ENCODE results near the gene RNF220.
"Not testable (repeated sequence)": the region's sequence is repeated elsewhere in the genome, so short reads cannot be mapped to it uniquely, and the experiment has no call there.

Gene RNF220

DNA sequence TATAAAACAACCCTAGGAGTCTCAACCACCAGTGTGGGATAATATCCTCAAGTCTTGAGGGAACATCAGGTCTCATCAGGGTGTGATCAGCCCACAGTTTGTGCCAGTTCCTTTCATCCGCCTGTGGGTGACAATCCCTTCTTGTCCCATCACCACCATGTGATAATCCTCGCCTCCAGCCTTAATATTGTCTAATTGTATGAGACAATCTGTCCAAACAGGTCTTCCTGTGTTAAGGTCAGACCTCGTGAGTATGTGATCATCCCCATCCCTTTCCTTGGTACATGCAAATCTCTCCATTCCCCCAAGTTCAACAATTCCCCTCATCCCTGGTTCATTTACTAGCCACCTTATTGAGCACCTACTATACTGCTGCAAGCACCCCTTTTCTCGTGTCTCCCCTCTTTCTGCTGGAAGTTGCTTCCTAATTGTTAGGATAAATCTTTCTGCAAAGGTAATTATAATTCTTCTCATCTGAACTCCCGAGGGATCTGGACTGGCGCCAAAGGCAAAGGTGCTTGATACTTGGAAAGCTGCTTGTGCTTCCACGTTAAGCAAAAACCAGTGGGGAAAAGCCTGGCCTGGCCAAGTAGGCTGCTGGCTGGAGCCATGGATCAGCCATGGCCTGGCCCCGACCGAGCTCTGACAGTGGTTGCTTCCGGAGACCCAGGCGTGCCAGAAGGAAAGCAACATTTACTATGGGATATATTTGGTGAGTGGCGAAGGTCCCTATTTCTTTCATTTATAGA is 92.5 kb downstream of the RNF220 start:
- DNase-seq = no peak

DNA sequence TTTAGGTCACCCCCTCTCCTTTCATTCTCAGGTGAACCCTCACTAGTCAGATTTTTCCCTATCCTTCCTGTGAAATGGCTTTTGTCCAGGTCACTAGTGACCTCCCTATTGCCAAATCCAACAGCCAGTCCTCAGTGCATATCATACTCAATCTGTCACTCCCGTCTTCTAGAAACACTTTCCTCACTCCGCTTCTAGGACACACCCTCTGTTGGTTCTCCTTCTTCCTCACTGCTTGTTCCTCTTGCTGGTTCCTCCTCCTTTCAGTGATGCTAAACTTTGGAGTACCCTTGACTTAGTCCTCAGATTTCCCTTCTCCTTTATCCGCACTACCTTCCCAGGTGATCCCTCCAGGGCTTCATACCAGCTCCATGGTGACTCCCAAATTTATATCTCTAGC is 94.3 kb downstream of the RNF220 start:
- DNase-seq = no peak

DNA sequence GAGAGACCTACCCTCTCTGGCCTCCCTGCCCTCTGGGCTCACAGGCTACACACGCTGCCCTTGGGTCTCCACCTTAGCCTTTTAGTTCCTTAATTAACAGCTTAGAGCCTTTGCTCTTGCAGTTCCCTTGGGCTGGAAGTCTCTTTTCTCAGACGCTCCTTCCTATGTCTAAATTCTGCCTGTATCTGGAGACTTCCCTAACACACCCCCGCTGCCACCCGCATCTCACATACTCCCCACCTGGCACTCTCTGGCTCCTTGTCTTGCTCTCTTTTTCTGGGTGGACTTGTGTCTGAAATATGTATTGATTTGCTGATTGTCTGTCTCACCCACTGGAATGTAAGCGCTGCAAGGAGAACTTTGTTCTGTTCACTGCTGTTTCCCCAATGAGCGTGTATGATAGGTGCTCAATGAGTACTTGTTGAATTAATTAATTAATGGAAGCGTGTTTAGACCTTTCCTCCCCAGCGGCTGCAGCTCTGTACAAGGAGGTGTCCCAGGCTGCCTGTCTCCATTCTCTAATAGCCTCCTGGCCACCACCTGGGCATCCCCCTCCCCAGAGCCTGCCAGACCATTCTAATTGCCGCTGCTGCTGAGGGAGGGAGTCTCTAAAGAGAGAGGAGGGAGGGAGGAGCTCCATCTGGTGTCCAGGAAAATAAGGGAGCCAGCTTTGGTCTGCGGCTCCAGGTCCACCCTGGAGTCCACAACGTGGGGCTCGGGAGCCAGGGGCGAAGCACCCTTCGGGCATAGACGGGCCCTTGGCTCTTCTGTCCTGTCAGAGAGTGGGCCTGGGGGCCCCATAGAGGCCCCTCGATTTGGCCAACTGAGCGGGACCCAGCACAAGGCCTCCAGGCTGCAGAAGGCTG is 95.4 kb downstream of the RNF220 start:
- no peak for DNase-seq

DNA sequence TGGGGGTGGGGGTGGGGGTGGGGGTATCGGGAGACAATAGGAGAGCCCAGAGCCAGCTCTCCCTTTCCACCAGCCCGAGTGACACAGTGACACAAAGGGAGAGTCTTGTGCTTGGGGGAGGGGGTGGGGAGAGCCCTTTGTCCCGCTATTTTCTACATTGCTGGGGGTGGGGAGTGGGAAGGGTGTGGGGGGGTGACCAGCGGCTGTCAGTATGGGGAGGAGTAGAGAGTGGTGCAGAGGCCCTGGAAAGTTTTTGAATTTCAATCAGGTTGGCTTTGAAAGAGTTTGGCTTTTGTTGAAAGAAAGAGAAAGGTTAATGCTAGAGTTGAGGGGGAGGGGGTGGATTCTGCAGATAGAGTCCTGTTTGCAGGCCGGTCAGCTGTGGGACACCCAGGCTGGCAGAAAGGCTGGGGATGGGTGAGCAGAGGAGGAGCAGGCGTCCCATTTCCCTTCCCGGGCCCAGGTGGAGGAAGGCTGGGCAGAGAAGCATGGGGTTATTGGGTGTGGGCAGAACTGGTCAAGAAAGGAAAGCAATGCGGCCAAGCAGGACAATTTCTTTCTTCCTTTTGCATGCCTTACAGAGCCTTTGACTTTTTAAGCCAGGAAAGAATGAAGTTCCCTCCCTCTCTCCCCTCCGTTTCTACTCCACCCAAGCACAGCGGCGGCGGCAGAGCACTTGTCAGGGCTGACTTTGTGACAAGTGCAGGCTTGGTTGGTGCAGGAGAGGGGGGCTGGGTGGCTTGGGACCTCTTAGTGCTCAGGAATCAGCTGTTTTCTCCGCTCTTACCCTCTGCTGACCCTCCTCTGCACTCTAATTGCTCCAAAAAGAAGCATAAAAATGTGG is 96.2 kb downstream of the RNF220 start:
- no peak for DNase-seq

DNA sequence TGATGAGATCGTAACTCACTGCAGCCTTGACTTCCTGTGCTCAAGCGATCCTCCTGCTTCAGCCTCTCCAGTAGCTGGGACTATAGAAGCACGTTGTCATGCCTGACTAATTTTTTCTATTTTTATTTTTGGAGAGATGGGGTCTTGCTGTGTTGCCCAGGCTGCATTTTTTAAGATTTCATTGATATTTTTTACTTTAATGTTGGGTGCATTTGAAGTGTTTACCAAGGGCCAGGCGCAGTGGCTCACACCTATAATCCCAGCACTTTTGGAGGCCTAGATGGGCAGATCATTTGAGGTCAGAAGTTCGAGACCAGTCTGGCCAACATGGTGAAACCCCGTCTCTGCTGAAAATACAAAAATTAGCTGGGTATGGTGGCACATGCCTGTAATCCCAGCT is 97.8 kb downstream of the RNF220 start:
- not testable (repeated sequence) for DNase-seq

DNA sequence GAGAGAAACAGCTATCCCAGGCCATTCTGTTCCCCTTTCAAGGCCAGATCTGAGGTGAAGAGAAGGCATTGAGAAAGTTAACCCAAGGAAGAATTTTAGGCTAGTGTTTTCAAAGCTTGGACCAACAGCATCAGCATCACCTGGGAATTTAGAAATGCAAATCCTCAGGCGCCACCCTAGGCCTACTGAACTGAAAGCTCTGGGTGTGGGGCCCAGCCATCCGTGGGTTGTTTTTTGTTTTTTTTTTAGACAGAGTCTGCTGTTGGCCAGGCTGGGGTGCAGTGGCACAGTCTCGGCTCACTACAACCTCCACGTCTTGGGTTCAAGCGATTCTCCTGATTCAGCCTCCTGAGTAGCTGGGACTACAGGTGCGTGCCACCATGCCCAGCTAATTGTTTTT is 98.6 kb downstream of the RNF220 start:
- no peak for DNase-seq

DNA sequence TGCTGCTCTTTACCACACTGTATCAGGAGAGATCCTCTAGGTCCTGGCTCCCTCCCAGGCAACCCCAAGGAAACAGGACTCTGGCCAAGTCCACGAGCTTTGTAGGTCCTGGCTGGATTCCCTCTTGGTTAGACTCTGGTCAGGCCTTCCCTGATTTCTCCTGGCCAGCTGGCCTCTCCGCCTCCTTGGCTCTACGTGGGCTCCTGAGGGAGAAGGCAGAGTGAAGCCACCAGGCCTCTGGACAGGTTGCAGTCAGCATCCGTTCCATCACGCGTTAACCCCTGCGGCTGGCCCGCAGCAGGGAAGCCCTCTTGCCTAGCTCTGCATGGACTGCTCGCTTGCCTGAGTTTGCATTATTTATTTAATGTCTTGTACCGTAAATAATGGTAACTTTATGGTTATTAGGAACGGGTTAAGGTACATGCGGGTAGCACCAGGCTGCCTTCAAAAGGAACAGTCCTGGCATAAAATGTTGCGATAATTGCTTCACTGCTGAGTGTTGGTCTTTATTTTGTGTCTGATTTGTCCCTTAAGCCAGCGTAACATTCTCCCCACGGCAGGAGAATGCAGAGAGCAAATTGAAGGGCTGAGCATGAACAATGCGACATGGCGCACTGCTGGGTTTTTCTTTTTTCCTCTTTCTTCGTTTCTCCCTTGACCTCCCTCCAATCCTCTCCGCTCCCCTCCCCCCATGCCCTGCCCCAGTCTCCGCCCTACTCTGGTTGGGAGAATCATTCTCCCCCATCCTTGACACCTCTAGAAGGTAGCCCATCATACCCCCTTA is 100.3 kb downstream of the RNF220 start:
- DNase-seq = no peak

DNA sequence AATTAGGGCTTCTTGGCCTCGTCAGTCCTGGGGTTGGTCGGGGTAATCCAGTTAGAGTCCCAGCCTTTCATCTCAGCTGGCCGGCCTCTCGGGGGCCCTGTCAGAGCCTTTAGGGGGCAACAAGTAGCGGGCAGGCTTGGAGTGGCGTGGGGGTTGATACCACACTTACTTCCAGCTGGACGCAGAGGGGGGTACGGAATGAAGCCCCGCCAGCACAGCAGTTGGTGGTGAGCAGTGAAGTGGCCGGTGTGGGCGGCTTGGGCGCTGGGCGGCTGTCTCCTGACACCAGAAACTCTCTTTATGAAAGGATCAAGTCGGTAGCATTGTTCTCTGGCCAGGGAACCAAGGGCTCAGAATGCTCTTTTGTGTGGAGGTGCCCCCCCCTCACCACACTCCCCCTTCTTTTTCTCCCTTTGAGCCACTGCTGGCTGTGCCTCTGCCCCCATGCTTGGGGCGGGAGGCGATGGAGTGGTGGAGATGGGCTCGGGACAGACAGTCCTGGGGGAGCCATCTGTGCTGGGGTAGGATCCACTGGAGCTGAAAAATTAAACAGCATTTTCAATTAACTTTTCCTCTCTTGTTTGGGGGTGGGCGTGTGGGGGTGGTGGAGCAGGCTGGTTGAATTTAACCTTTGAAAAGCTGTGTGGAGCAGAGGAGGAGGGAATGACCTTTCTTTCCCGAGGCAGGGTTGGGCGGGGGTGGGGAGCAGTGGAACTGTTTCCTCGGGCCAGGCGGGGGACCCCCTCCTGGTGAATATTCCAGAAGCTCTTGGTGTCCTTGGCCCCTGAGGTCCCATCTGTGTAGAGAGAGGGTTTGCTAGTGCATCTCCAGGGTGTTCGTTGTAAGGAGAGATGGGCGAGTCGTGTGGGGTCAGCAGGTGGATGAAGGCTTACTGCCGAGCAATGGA is 102.7 kb downstream of the RNF220 start:
- no peak for DNase-seq

DNA sequence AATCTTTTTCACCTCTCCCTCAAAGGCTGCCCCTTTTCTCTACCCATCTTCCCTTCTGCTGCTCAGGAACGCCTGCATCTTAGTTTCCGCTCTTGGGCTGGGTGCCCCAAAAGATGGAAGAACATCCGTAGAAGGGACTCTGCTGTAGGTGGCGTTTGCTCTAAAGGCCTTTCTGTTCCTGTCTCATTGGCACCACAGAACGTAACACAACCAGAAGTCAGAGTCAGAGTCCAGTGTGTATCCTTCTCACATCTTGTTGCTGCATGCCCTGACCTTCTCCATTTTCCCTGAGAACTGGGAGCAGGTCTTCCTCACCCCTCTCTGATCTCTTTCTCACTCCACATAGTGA is 103.3 kb downstream of the RNF220 start:
- no peak for DNase-seq

DNA sequence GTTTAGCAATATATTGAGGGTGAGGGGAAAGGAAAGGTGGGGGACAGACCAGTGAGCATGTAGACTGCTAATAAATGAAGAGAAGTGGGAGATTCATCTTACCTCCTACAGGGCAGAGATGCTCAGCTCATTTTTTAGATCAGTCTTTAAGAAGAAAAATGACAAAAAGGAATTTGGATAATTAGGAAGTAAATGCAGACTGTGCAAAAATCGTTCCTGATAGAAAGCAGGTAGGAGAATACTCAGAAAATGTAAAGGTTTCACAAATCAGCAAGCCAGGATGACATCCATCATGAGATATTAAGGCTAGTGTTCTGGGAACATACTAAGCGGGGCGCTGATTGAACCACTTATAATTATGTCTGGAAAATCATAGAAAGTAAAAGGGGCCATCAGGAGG is 106.3 kb downstream of the RNF220 start:
- DNase-seq = no peak

DNA sequence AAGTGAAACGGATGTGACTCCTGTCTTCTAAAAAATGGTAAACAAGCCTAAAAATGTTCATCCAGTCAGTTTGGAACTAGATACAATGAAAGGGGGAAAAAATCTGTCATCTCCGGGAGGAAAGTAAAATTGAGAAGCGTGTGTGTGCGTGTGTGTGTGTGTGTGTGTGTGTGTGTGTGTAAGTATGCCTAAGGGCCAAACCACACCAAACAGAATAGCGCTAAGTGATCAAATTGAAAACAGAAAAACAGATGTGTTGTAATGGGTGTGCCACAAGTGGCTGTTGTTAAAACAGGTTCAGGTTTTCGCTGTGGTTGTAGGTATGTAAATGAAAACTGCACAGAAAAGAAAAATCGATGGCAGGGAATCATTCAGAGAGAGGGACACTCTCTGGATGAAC is 106.7 kb downstream of the RNF220 start:
- no peak for DNase-seq

DNA sequence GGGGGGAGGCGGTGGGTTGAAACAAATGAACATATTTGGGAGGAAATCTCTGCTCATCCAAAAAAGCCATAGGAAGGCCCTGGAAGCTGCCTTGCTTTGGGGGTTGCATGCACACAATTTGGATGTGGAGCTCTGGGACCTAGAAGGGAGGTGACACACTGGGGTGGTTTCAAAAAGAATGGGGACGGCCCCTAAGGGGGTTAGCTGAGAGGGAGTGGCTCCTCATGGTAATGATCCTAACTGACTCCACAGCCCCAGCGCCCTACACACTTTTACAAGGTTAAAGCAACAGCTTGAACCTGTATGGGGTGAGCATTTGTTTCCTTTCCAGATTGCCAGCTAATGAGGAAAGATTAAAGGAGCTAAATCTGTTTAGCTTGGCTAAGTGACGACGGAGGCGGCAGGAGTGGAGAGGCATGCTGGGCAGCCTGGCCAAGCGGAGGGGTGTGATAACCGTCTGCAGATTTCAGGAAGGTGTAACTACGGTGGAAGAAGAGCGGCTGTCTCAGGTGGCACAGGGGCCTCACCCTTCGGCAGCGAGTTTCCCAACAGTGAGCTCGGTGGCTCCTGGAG is 107.3 kb downstream of the RNF220 start:
- DNase-seq = no peak

DNA sequence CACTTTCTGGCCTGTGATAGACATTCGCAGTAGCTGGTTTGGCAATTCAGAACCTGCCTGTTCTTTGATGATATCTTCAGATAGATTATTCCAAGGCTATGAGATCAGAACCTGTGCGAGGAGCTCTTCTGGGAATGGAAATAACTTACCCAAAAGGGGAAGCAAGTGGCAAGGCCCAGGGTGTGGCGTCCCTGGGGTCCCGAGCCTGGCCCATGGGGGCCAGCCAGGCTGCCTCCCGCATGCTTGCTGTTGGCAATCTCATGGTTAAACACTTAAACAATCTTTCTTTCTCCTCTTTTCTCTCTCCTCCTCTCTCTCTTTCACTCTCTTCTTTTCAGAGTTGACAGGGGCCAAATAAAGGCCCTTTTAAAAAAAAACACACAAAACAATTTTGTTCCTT is 108.1 kb downstream of the RNF220 start:
- no peak for DNase-seq

DNA sequence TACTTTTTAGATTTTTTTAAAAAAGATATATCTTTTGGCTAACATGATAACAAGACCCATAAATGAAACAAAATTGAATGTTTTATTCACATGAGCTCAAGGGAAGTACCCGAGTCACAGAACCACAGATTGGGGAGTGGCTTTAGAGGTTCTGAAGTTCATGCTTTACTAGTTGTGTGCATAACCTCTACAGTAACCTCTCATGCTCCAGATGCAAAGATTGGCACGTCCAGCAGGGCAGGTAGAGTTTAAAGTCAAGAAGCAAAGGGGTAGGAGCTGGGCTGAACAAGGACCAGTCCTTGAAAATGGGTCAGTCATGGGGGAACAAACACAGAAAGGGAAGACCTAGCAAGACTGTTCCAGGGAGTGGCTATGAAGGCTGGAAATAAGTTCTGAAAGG is 109.6 kb downstream of the RNF220 start:
- DNase-seq = no peak

DNA sequence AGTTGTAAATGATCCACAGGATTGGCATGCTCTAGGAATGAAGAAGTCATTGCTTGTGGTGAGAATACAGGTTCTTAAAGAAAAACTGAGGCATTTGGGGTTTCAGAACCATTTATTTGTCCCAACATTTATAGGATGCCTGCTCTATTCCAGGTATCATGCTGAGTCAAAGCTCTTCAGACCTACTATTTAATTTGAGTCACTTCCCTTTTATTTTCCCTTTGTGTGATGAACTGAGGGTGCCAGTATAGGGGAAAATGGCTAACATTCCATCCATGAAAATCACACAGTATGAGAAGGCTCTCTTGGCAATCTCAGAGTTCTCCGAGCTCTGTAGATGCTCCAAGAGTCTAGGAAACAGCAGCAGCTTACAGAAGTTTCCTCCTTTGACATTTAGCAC is 110.4 kb downstream of the RNF220 start:
- DNase-seq = no peak

DNA sequence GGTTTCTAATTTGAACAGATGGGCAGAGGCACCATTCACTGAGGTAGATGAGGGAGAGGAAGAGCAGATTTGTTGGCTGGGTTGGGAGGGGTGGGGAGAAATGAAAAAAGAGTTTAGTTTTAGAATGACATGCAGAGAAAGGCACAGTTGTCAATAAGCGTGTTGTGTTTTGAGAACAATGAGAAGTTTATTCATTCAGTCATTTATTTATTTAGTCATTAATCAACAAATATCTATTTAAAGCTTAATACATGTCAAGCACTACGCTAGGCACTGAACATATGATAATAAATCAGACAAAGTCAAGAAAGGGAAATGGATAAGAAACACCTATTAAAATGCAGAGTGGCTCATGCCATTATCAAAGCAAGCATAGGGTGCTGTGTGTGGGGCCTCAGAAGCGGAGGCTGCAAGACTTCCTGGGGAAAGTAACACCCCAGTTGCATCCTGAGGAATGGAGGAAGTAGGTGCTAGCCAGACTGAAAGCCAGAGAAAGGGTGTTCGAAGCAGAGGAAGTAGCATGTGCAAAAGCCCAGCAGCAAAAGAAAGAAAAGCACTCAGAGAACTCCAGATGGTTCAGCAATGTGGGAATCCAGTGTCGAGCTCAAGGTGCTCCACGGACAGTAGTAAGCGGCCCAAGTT is 114.1 kb downstream of the RNF220 start:
- no peak for DNase-seq

DNA sequence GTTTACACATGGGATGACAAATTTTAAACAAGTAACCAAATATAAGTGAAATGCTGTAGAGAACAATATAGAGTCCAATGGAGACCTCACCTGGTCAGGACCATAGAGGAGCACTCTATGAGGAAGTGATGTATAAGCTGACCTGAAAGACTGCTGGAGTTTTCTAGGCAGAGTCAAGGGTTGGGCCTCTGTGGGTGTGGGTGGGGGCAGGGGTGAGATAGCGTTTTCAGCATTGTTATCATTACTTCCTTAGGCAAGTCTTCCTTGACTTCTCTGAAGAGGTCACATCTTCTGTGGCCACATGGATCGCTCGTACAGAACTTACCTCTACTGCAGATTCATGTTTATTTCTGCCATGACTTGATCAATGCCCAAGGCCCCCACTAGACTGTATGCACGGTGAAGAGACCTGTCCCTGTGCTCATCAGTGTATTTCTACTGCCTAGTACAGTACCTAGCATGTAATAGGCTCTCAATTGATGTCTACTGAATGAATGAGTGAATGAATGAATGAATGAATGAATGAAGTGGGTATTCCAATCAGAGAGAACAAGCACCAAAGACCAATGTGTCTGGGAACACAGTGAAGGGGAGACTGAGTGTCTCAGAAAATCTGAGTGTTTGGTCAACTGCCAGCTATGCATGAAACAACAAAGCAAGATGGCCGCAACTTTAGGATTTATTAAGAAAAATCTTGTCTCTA is 116.5 kb downstream of the RNF220 start:
- DNase-seq = no peak

DNA sequence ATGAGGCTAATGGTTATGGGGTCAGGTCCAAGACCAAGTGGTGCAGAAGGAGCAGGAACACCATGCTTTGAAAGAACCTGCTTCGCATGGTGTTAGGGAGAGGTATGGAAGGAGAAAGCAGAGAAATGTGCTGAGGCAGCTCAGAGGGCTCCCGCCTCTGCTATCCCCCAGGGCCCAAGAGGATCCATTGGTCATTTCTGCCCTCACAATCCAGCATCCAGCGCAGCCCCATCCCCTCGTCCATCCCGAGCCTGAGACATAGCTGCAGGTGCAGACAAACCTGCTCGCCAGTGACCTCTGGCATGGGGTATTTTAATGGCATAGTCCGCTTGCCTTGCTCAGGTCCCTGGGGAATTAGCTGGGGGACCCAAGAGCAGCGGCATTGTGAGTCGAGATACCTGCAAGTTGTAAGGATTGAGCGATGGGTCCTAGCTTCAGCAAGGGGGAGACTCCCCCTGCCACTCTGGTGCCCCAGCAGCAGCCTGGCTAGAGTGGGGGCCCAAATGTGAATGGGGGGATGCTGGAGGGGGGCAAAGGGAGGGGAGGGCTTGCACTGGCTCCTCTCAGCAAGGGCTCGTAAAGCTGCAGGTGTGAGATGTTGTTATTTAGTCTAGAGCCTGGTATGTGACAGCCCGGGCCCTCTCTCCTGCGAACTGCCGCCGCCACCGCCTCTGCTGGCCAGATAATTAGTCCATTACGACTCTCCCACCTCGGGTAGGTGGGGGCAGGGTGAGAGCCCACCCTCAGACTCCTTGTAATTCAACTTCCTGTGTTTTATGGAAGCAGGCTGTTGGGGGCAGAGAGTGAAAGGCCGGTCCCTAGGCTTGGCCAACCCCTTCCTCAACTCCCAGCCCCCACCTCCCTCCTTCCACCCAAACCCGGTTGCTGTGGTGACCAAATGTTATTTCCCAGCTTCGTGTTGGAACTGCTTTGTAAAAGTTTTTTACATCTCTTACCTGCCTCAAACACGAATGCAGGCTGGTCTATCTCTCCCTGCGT is 118.8 kb downstream of the RNF220 start:
- no peak for DNase-seq

Data from DMS79 (cell line).